H1 (cell line): Measurements from ENCODE around the gene PEX3. TPM values are rescaled to one million over a fixed set of nuclear protein-coding genes. Genes with fewer than 3 reads are reported as not detected.

Source experiments
- CTCF ChIA-PET: fragments of 300-600 bp; sonication (Branson Sonifier 250); formaldehyde crosslinking; loops from one replicate; lab custom pipeline; 2021; ENCODE audit not compliant: partially characterized antibody; lab: Charles Lee
- POLR2A ChIA-PET: fragments of 300-600 bp; sonication (Branson Sonifier 250); formaldehyde crosslinking; loops from one replicate; lab custom pipeline; 2021; ENCODE audit warnings: inconsistent platforms; ENCODE audit not compliant: partially characterized antibody; lab: Charles Lee
- DNase-seq, 2 experiments: peaks; one replicate each; pipeline versions ENCODE4 v3.0.0 to v3.0.0-alpha.2; 2010 to 2022; ENCODE audit warnings: low spot score in 2 of 2, low read depth in 1 of 2, mixed read lengths in 1 of 2
- FAIRE-seq: peaks from 2 replicates; lab custom pipeline; 2011; peaks lifted over from hg19 to GRCh38; lab: Jason Lieb, UNC
- H2AFZ ChIP-seq: 2 replicates; pipeline ENCODE4 v1.8.1; 2012; ENCODE audit warnings: low read length, inconsistent platforms
- H2AK5ac ChIP-seq: 2 replicates; pipeline ENCODE4 v1.6.1; 2013; ENCODE audit warnings: low read depth, low read length
- H2BK120ac ChIP-seq: replicated peaks from 2 replicates; pipeline ENCODE3; 2013; ENCODE audit warnings: low read depth, low read length, inconsistent platforms
- H2BK12ac ChIP-seq: 2 replicates; pipeline ENCODE4 v1.6.1; 2013; ENCODE audit warnings: low read depth, low read length
- H2BK15ac ChIP-seq: 2 replicates; pipeline ENCODE4 v1.6.1; 2013; ENCODE audit warnings: low read length
- H2BK20ac ChIP-seq: 2 replicates; pipeline ENCODE4 v1.6.1; 2013; ENCODE audit warnings: low read length
- H2BK5ac ChIP-seq: 2 replicates; pipeline ENCODE4 v1.6.1; 2013; ENCODE audit warnings: low read depth, low read length
- H3K14ac ChIP-seq: 2 replicates; pipeline ENCODE4 v1.6.1; 2013; ENCODE audit warnings: inconsistent platforms; ENCODE audit not compliant: insufficient read length
- H3K18ac ChIP-seq: 2 replicates; pipeline ENCODE4 v1.6.1; 2013; ENCODE audit warnings: low read length; ENCODE audit errors: extremely low read depth
- H3K23ac ChIP-seq: 2 replicates; pipeline ENCODE4 v1.6.1; 2013; ENCODE audit warnings: inconsistent platforms; ENCODE audit not compliant: insufficient read length
- H3K23me2 ChIP-seq: 2 replicates; pipeline ENCODE4 v1.6.1; 2013; ENCODE audit warnings: low read depth, low read length
- H3K27ac ChIP-seq: 2 replicates; pipeline ENCODE4 v1.6.1; 2011; ENCODE audit warnings: low read depth, low read length, inconsistent platforms
- H3K27me3 ChIP-seq, 4 experiments: replicated peaks in 1 of 4; 1 replicate in 1 of 4; 2 replicates in 3 of 4; pipeline versions ENCODE4 v1.6.1 to v1.8.1; 2011 to 2013; ENCODE audit warnings: low read length in 3 of 4, mild to moderate bottlenecking in 3 of 4, inconsistent platforms in 2 of 4, mixed read lengths in 2 of 4, moderate library complexity in 1 of 4; ENCODE audit not compliant: control insufficient read depth in 3 of 4, insufficient read depth in 3 of 4; ENCODE audit errors: extremely low read depth in 1 of 4
- H3K36me3 ChIP-seq, 4 experiments: 2 replicates each; pipeline versions ENCODE4 v1.6.1 to v1.8.1; 2011 to 2013; ENCODE audit warnings: mild to moderate bottlenecking in 4 of 4, low read length in 3 of 4, moderate library complexity in 2 of 4, control low read depth in 1 of 4, inconsistent platforms in 1 of 4; ENCODE audit not compliant: insufficient read depth in 4 of 4, control insufficient read depth in 2 of 4
- H3K4ac ChIP-seq: replicated peaks from 2 replicates; pipeline ENCODE3; 2013; ENCODE audit warnings: low read length, low read depth, mixed read lengths, inconsistent platforms; ENCODE audit not compliant: insufficient read length
- H3K4me1 ChIP-seq, 4 experiments: replicated peaks in 1 of 4; 1 replicate in 1 of 4; 2 replicates in 3 of 4; pipeline versions ENCODE4 v1.6.1 to v1.8.1; 2011 to 2013; ENCODE audit warnings: low read length in 3 of 4, inconsistent platforms in 2 of 4, mixed read lengths in 1 of 4; ENCODE audit not compliant: insufficient read depth in 4 of 4, control insufficient read depth in 3 of 4
- H3K4me2 ChIP-seq, 2 experiments: 2 replicates each; pipeline versions ENCODE4 v1.6.1 to v1.8.1; 2011 to 2013; ENCODE audit warnings: low read depth in 2 of 2, low read length in 2 of 2, control low read depth in 1 of 2, inconsistent platforms in 1 of 2, mild to moderate bottlenecking in 1 of 2; ENCODE audit not compliant: insufficient read depth in 1 of 2
- H3K4me3 ChIP-seq, 4 experiments: fragments of 200-600, 300-600 bp in 1 of 4; sonication (generic), shearing (Covaris generic), sonication (Bioruptor Twin) in 1 of 4; 2 replicates each; pipeline versions ENCODE4 v1.5.1 to v1.8.1; 2011 to 2016; ENCODE audit warnings: low read length in 4 of 4, low read depth in 3 of 4, control low read depth in 2 of 4, inconsistent platforms in 2 of 4, mild to moderate bottlenecking in 2 of 4, mixed read lengths in 1 of 4, moderate library complexity in 1 of 4; ENCODE audit not compliant: insufficient read depth in 2 of 4; ENCODE audit errors: extremely low read depth in 1 of 4
- H3K56ac ChIP-seq: replicated peaks from 2 replicates; pipeline ENCODE3; 2013; ENCODE audit warnings: low read depth, mild to moderate bottlenecking, mixed read lengths, low read length, inconsistent platforms; ENCODE audit not compliant: insufficient read length
- H3K79me1 ChIP-seq: 2 replicates; pipeline ENCODE4 v1.6.1; 2013; ENCODE audit warnings: low read depth, low read length, control low read depth
- H3K79me2 ChIP-seq, 2 experiments: 2 replicates each; pipeline versions ENCODE4 v1.6.1 to v1.8.1; 2012 to 2013; ENCODE audit warnings: low read length in 2 of 2, mild to moderate bottlenecking in 2 of 2, inconsistent platforms in 1 of 2; ENCODE audit not compliant: insufficient read depth in 2 of 2, control insufficient read depth in 1 of 2
- H3K9ac ChIP-seq, 4 experiments: replicated peaks in 1 of 4; 1 replicate in 1 of 4; 2 replicates in 3 of 4; pipeline versions ENCODE4 v1.6.1 to v1.8.1; 2011 to 2013; ENCODE audit warnings: low read depth in 3 of 4, low read length in 3 of 4, control low read depth in 2 of 4, mild to moderate bottlenecking in 2 of 4, moderate library complexity in 2 of 4, inconsistent platforms in 1 of 4; ENCODE audit errors: extremely low read depth in 1 of 4
- H3K9me3 ChIP-seq, 2 experiments: 2 replicates each; pipeline versions ENCODE4 v1.6.1 to v1.8.1; 2012 to 2013; ENCODE audit warnings: mild to moderate bottlenecking in 2 of 2, moderate library complexity in 2 of 2, control low read depth in 1 of 2, inconsistent platforms in 1 of 2, low read depth in 1 of 2, low read length in 1 of 2, mixed read lengths in 1 of 2; ENCODE audit not compliant: insufficient read depth in 2 of 2
- H4K20me1 ChIP-seq, 2 experiments: replicated peaks in 1 of 2; 2 replicates each; pipeline versions ENCODE3 to v1.8.1; 2011 to 2013; ENCODE audit warnings: inconsistent platforms in 2 of 2, low read length in 2 of 2, mild to moderate bottlenecking in 1 of 2; ENCODE audit not compliant: insufficient read depth in 2 of 2, control insufficient read depth in 1 of 2
- H4K5ac ChIP-seq: 2 replicates; pipeline ENCODE4 v1.6.1; 2013; ENCODE audit warnings: low read length, low read depth, mixed read lengths, inconsistent platforms; ENCODE audit not compliant: insufficient read length
- H4K8ac ChIP-seq: 2 replicates; pipeline ENCODE4 v1.8.0; 2013; ENCODE audit warnings: mild to moderate bottlenecking, moderate library complexity, low read length, inconsistent platforms; ENCODE audit not compliant: insufficient read depth; ENCODE audit errors: extremely low read depth
- H4K91ac ChIP-seq: replicated peaks from 2 replicates; pipeline ENCODE3; 2013; ENCODE audit warnings: low read length, mixed read lengths, inconsistent platforms; ENCODE audit not compliant: insufficient read length
- BRCA1 ChIP-seq: IDR thresholded peaks from 2 replicates; pipeline ENCODE4 v1.6.1; 2012; ENCODE audit warnings: low read depth, low read length, improper control_type of control experiment
- CEBPB ChIP-seq: IDR thresholded peaks from 2 replicates; pipeline ENCODE4 v1.6.1; 2012; ENCODE audit warnings: low read depth, low read length
- KDM4A ChIP-seq: IDR thresholded peaks from one replicate; pipeline ENCODE4 v1.7.1; 2012; ENCODE audit warnings: low read depth, mild to moderate bottlenecking, moderate library complexity, low read length, inconsistent platforms; ENCODE audit not compliant: severe bottlenecking
- PHF8 ChIP-seq: fragments of 200-600 bp; sonication (generic); conservative IDR thresholded peaks from 2 replicates; pipeline ENCODE4 v1.7.1; 2012; ENCODE audit warnings: low read depth, mild to moderate bottlenecking, inconsistent platforms, low read length, moderate library complexity
- RNF2 ChIP-seq: fragments of 200-900, 300-1000 bp; sonication (generic); IDR thresholded peaks from 2 replicates; pipeline ENCODE4 v1.7.1; 2016; ENCODE audit warnings: borderline replicate concordance, low read depth, mild to moderate bottlenecking, antibody characterized with exemption, low read length; ENCODE audit not compliant: poor library complexity, severe bottlenecking; ENCODE audit errors: missing control alignments
- SAP30 ChIP-seq: fragments of 300-600 bp; sonication (generic); IDR thresholded peaks from 2 replicates; pipeline ENCODE4 v1.7.1; 2012; ENCODE audit warnings: low read length, moderate library complexity, mild to moderate bottlenecking, inconsistent platforms; ENCODE audit not compliant: insufficient read depth, insufficient replicate concordance
- SIN3A ChIP-seq, 2 experiments: IDR thresholded peaks in 1 of 2; conservative IDR thresholded peaks in 1 of 2; 2 replicates each; pipeline ENCODE4 v1.6.1; 2011 to 2012; ENCODE audit warnings: low read length in 2 of 2, improper control_type of control experiment in 1 of 2, low read depth in 1 of 2, mild to moderate bottlenecking in 1 of 2
- SIRT6 ChIP-seq: IDR thresholded peaks from one replicate; pipeline ENCODE4 v1.7.1; 2012; ENCODE audit warnings: low read length, inconsistent platforms
- WGBS, 2 experiments: shearing (Covaris generic) in 1 of 2; methylation state at CpG; one replicate each; pipeline versions ENCODE4 v1.1.6 to v1.1.7; 2013 to 2015; ENCODE audit warnings: low lambda C conversion rate in 2 of 2, mixed read lengths in 2 of 2, inconsistent platforms in 1 of 2, low coverage in 1 of 2, missing lambda C conversion rate in 1 of 2; ENCODE audit not compliant: insufficient replicate concordance in 2 of 2, insufficient coverage in 1 of 2, insufficient read length in 1 of 2; ENCODE audit errors: extremely low coverage in 1 of 2, missing lambda C conversion rate in 1 of 2; 5-methylcytosine and 5-hydroxymethylcytosine counted together
- polyA plus RNA-seq, 7 experiments: library from polyadenylated mRNA; depleted of rRNA in 3 of 7; stranded (reverse) in 5 of 7; unstranded in 2 of 7; fragments of >200 nt in 5 of 7; fragments of 200-250 nt in 2 of 7; gene quantifications; 1 replicate in 5 of 7; 2 replicates in 1 of 7; 4 replicates in 1 of 7; pipeline versions ENCODE4 v1.2.1 to v1.2.3, GENCODE V29; 2011 to 2013; ENCODE audit warnings: missing spikeins in 2 of 7, mixed read lengths in 2 of 7
- total RNA-seq: library from RNA; stranded (reverse); fragmentation: NEBNext Ultra II Directional; extraction: Animal tissue kit (Norgen Biotek cat#: 25700); gene quantifications from 2 replicates; pipeline ENCODE4 v1.2.1, GENCODE V29; 2021
- TF ChIP-seq, protein P1 (sequence below): IDR thresholded peaks from 2 replicates; pipeline ENCODE4 v1.6.1; 2012; ENCODE audit warnings: inconsistent platforms
- TF ChIP-seq, protein P2 (sequence below), 3 experiments: IDR thresholded peaks; 1 replicate in 2 of 3; 2 replicates in 1 of 3; pipeline versions ENCODE4 v1.5.1 to v1.6.1; 2011; ENCODE audit warnings: low read length in 3 of 3, mild to moderate bottlenecking in 3 of 3, inconsistent platforms in 2 of 3, low read depth in 1 of 3, moderate library complexity in 1 of 3; ENCODE audit not compliant: insufficient read depth in 1 of 3; ENCODE audit errors: control extremely low read depth in 1 of 3

PEX3 gene
- total and polyA plus RNA-seq, 2 of the 8 experiments (the other 6 are each of a cell fraction or from before 2014, with no cell fraction given), result 8.0 to 16.8 TPM

DNA sequence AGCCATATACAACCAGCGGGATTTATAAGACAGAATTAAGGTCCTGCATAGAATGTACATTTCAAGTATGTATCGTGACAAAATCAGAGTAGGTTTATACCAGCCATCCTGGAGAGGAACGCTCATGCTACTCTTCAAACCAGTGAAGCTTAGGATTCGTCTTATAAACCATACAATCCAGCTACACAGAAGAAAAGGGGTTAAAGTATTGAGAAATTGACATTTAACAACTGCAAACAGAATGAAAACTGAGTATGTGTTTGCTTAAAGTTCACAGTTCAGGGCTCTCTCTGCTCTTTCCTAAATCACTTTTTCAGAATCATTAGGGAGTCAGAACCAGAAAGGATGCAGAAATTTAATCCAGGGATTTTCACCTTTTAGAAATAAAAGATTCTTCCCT is 18.0 kb upstream of the PEX3 start:
- H3K23me2 ChIP-seq, result no peaks in the 10 kb centered on the region
- H3K27me3 ChIP-seq, result no peaks in the 10 kb centered on the region
- H3K36me3 ChIP-seq, result peaks cover 2 to 17% (median 6%) of the 10 kb centered on the region in 4 experiments; a peak in 5 of 8 replicates
- H3K4me2 ChIP-seq, result no peak overlapping the region
- no peak overlapping the region for H3K18ac ChIP-seq
- H3K56ac ChIP-seq, result no peak overlapping the region
- H3K79me1 ChIP-seq, result no peaks in the 10 kb centered on the region
- no peaks in the 10 kb centered on the region for H3K4me1 ChIP-seq
- ChIA-PET CTCF (interaction anchor here (0.9 to 2.1 kb wide), 4 partner anchors 9 to 735 kb away, joined by 3 to 5 read pairs (median 3); no protein-coding TSS in a partner anchor), POLR2A (no interaction called here)
- H4K91ac ChIP-seq, result no peak overlapping the region
- H3K14ac ChIP-seq, result no peak overlapping the region
- no peak overlapping the region for H3K9ac ChIP-seq
- no peaks in the 10 kb centered on the region for H3K79me2 ChIP-seq
- H3K23ac ChIP-seq, result no peak overlapping the region
- no peak overlapping the region for H2BK20ac ChIP-seq
- no peak for DNase-seq
- no peak overlapping the region for H4K5ac ChIP-seq
- H4K8ac ChIP-seq, result no peak overlapping the region
- H2BK5ac ChIP-seq, result no peak overlapping the region
- no peak overlapping the region for H3K4ac ChIP-seq
- no peak overlapping the region for H3K4me3 ChIP-seq
- no peak for FAIRE-seq
- no peak overlapping the region for H2BK15ac ChIP-seq
- H4K20me1 ChIP-seq, result no peaks in the 10 kb centered on the region
- H2AK5ac ChIP-seq, result no peak overlapping the region
- no peak overlapping the region for H3K27ac ChIP-seq
- 91% methylated on average over 4 of the region's 4 CpGs; no CpG with 5 or more reads in 1 of the 2 experiments for WGBS, 2 experiments
- no peak overlapping the region for H2AFZ ChIP-seq
- H2BK120ac ChIP-seq, result no peak overlapping the region
- H3K9me3 ChIP-seq, result no peaks in the 10 kb centered on the region
- no peak overlapping the region for H2BK12ac ChIP-seq
- TF ChIP-seq PHF8 (no peak), RNF2 (no peak), CEBPB (no peak), KDM4A (no peak), SIN3A (conservative IDR thresholded peaks at IDR 0.05 in 1 of 2, IDR thresholded peaks at IDR 0.05 in 1 of 2; ENCODE audit: low read depth in 1 of 2, low read length in 2 of 2) (no peak), SIRT6 (no peak), SAP30 (no peak), BRCA1 (no peak)
- TF ChIP-seq, protein P1, sequence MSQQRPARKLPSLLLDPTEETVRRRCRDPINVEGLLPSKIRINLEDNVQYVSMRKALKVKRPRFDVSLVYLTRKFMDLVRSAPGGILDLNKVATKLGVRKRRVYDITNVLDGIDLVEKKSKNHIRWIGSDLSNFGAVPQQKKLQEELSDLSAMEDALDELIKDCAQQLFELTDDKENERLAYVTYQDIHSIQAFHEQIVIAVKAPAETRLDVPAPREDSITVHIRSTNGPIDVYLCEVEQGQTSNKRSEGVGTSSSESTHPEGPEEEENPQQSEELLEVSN, result no peak
- TF ChIP-seq, protein P2, sequence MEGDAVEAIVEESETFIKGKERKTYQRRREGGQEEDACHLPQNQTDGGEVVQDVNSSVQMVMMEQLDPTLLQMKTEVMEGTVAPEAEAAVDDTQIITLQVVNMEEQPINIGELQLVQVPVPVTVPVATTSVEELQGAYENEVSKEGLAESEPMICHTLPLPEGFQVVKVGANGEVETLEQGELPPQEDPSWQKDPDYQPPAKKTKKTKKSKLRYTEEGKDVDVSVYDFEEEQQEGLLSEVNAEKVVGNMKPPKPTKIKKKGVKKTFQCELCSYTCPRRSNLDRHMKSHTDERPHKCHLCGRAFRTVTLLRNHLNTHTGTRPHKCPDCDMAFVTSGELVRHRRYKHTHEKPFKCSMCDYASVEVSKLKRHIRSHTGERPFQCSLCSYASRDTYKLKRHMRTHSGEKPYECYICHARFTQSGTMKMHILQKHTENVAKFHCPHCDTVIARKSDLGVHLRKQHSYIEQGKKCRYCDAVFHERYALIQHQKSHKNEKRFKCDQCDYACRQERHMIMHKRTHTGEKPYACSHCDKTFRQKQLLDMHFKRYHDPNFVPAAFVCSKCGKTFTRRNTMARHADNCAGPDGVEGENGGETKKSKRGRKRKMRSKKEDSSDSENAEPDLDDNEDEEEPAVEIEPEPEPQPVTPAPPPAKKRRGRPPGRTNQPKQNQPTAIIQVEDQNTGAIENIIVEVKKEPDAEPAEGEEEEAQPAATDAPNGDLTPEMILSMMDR (IDR thresholded peaks at IDR 0.05; ENCODE audit: control extremely low read depth in 1 of 3, insufficient read depth in 1 of 3, low read depth in 1 of 3, low read length in 3 of 3), result no peak
